Measurements from ENCODE around the gene DNAJC21.

Gene DNAJC21

DNA sequence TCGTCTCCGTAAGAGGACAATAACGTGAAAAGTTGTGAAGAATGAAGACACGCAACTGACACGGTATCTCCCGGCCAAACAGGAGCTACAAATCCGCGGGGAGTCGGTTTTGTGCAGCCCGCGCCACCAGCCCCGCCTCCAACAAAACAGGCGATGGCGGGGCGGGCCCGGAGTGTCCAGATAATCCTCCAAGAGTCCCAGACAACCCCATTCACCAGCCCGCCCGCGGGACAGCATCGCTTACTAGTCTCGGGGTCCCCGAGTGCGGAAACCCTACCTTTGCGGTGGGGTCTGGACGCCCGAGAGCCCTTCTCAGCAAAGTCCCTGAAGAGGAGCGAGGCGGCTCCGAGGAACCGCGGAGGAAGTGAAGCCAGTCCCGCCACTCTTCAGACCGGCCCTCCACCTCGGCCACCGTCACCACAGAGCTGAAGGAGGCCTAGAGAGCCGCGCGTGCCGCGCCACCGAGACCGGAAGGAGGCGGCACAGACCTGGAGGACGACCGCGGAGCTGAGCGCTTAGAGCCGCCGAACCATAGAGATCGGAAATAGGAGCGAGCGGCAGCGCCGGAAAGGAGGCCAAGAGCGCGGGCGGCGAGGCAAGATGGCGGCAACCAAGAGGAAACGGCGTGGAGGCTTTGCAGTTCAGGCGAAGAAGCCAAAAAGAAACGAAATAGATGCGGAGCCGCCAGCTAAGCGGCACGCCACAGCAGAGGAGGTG lies 14.1 kb upstream of the DNAJC21 start, which contains the start of the genes BRIX1 and RAD1:
Gene BRIX1, plus strand, starts transcription at position 573 of the 717 bp plus-strand sequence. Its CDS starts 28 bp downstream, at position 601.
Gene RAD1, minus strand, starts transcription at position 366 of the 717 bp plus-strand sequence. CDS start 612 bp downstream, outside the sequence.
- peak; percentile 92 for TF ChIP-seq FOXP2 (optimal IDR thresholded peaks at IDR 0.05; ENCODE audit: borderline replicate concordance, extremely low read depth, extremely low read length, insufficient read depth)
- TF ChIP-seq SIN3A (IDR thresholded peaks at IDR 0.05; ENCODE audit: borderline replicate concordance, insufficient read depth, low read length): peak; percentile 77; the same call in 1 of the 2 replicates
- TF ChIP-seq, protein P1, sequence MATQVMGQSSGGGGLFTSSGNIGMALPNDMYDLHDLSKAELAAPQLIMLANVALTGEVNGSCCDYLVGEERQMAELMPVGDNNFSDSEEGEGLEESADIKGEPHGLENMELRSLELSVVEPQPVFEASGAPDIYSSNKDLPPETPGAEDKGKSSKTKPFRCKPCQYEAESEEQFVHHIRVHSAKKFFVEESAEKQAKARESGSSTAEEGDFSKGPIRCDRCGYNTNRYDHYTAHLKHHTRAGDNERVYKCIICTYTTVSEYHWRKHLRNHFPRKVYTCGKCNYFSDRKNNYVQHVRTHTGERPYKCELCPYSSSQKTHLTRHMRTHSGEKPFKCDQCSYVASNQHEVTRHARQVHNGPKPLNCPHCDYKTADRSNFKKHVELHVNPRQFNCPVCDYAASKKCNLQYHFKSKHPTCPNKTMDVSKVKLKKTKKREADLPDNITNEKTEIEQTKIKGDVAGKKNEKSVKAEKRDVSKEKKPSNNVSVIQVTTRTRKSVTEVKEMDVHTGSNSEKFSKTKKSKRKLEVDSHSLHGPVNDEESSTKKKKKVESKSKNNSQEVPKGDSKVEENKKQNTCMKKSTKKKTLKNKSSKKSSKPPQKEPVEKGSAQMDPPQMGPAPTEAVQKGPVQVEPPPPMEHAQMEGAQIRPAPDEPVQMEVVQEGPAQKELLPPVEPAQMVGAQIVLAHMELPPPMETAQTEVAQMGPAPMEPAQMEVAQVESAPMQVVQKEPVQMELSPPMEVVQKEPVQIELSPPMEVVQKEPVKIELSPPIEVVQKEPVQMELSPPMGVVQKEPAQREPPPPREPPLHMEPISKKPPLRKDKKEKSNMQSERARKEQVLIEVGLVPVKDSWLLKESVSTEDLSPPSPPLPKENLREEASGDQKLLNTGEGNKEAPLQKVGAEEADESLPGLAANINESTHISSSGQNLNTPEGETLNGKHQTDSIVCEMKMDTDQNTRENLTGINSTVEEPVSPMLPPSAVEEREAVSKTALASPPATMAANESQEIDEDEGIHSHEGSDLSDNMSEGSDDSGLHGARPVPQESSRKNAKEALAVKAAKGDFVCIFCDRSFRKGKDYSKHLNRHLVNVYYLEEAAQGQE (IDR thresholded peaks at IDR 0.05; ENCODE audit: insufficient read depth in 1 of 2, low read depth in 2 of 2, low read length in 2 of 2): 0 out of 4 replicates have a peak, but pooled peaks have one; percentile 27 to 35
- TF ChIP-seq POLR2AphosphoS5 (IDR thresholded peaks at IDR 0.05; ENCODE audit: low read depth, low read length): peak; percentile 80
- TF ChIP-seq TAF1 (IDR thresholded peaks at IDR 0.05; ENCODE audit: borderline replicate concordance, insufficient read depth, low read length): peak; percentile 96

DNA sequence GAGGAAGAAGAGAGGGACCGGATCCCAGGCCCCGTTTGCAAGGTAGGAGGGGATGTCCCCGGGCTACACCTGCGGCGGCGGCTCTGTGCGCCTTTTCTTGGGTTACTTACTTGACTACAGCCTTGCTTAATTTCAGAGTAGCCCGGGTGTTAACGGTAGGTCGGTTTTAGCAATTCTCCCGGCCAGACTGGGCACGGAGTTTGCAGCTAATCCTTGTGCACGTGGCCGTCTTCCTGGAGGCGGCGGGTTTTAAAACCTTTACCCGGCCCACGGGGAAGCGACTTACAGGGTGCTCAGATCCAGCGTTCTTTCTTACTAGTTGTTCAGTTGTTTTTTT lies 13.5 kb upstream of the DNAJC21 start:
- TF ChIP-seq POLR2AphosphoS5 (IDR thresholded peaks at IDR 0.05; ENCODE audit: low read depth, low read length): no peak

DNA sequence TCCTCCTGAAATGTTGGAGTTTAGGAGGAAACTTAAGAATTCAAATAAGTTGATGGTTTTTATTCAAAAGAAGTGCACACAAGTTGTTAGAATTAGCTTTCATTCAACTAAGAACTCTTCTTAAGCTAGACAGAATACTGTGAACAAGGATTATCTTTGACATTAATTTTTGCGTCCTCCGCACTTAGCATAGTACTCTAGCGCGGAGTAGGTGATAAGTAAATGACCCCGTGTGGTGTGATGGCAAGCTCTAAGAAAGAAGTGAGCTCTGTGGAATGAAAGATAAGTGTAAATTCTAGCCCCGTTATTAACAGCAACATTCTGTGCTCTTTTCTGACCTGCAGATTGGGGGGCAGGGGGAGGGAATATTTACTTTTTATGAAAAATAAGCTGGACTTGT lies 12.8 kb upstream of the DNAJC21 start:
- TF ChIP-seq POLR2AphosphoS5 (IDR thresholded peaks at IDR 0.05; ENCODE audit: low read depth, low read length) (no peak), SIN3A (IDR thresholded peaks at IDR 0.05; ENCODE audit: borderline replicate concordance, insufficient read depth, low read length) (no peak), TAF1 (IDR thresholded peaks at IDR 0.05; ENCODE audit: borderline replicate concordance, insufficient read depth, low read length) (no peak), FOXP2 (optimal IDR thresholded peaks at IDR 0.05; ENCODE audit: borderline replicate concordance, extremely low read depth, extremely low read length, insufficient read depth) (no peak)
- TF ChIP-seq, protein P1 (IDR thresholded peaks at IDR 0.05; ENCODE audit: insufficient read depth in 1 of 2, low read depth in 2 of 2, low read length in 2 of 2): no peak

DNA sequence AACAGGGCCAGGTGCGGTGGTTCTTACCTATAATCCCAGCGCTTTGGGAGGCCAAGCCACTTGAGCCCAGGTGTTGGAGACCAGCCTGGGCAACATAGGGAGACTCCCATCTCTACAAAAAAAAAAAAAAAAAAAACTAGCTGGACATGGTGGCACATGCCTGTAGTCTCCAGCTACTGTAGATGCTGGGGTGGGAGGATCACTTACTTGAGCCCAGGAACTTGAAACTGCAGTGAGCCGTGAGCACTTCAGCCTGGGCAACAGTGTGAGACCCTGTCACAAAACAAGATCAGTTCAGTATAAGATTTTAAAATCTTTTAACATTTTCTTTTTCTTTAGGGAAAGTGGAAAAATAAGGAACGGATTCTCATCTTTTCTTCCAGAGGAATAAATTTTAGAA lies 11.3 kb upstream of the DNAJC21 start:
- no peak for TF ChIP-seq FOXP2 (optimal IDR thresholded peaks at IDR 0.05; ENCODE audit: borderline replicate concordance, extremely low read depth, extremely low read length, insufficient read depth)
- no peak for TF ChIP-seq TAF1 (IDR thresholded peaks at IDR 0.05; ENCODE audit: borderline replicate concordance, insufficient read depth, low read length)
- no peak for TF ChIP-seq POLR2AphosphoS5 (IDR thresholded peaks at IDR 0.05; ENCODE audit: low read depth, low read length)
- no peak for TF ChIP-seq SIN3A (IDR thresholded peaks at IDR 0.05; ENCODE audit: borderline replicate concordance, insufficient read depth, low read length)
- TF ChIP-seq, protein P1 (IDR thresholded peaks at IDR 0.05; ENCODE audit: insufficient read depth in 1 of 2, low read depth in 2 of 2, low read length in 2 of 2): no peak

DNA sequence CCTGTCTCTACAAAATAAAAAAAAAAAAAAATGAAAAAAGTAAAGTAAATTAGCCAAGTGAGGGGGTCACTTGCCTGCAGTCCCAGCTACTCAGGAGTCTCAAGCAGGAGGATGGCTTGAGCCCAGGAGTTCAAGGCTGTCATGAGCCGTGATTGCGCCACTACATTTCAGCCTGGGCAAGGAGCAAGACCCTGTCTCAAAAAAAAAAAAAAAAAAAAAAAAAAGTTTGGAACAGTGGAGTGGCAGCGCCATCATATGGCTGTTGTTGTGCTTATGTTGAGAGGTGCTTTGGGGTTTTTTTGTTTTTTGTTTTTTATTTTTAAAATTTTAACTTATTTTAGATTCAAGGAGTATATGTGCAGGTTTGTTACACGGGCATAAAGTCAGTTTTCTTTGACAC lies 10.3 kb upstream of the DNAJC21 start:
- TF ChIP-seq, protein P1 (IDR thresholded peaks at IDR 0.05; ENCODE audit: insufficient read depth in 1 of 2, low read depth in 2 of 2, low read length in 2 of 2): no peak
- no peak for TF ChIP-seq FOXP2 (optimal IDR thresholded peaks at IDR 0.05; ENCODE audit: borderline replicate concordance, extremely low read depth, extremely low read length, insufficient read depth)
- no peak for TF ChIP-seq SIN3A (IDR thresholded peaks at IDR 0.05; ENCODE audit: borderline replicate concordance, insufficient read depth, low read length)
- no peak for TF ChIP-seq TAF1 (IDR thresholded peaks at IDR 0.05; ENCODE audit: borderline replicate concordance, insufficient read depth, low read length)
- TF ChIP-seq POLR2AphosphoS5 (IDR thresholded peaks at IDR 0.05; ENCODE audit: low read depth, low read length): no peak
